HG02759 (cell line): ENCODE results near the gene KRTAP5-11.
"Not testable (repeated sequence)": the region's sequence is repeated elsewhere in the genome, so short reads cannot be mapped to it uniquely, and the experiment has no call there.

Source experiments
- ATAC-seq: cut with Tn5 transposase; IDR thresholded peaks from one replicate; pipeline ENCODE4 v1.9.1; 2021; ENCODE audit warnings: mild to moderate bottlenecking, moderate library complexity; ENCODE audit not compliant: unreplicated experiment

The KRTAP5-11 gene

GRCh38 chr11:71582969-71583368, 294 bp upstream of the KRTAP5-11 start:
- not testable (repeated sequence) for ATAC-seq

GRCh38 chr11:71581826-71582225, 849 bp downstream of the KRTAP5-11 start:
- ATAC-seq, result no peak

GRCh38 chr11:71580057-71581003, 2.3 kb downstream of the KRTAP5-11 start:
- no peak for ATAC-seq

- ATAC-seq, result not testable (repeated sequence)
Measured at GRCh38 chr11:71579513-71579912, 3.2 kb downstream of the KRTAP5-11 start.

GRCh38 chr11:71577469-71578004, 5.1 kb downstream of the KRTAP5-11 start:
- ATAC-seq, result no peak

GRCh38 chr11:71576688-71577465, 5.8 kb downstream of the KRTAP5-11 start:
- not testable (repeated sequence) for ATAC-seq

- ATAC-seq, result no peak
Measured at GRCh38 chr11:71575723-71576424, 6.8 kb downstream of the KRTAP5-11 start.

GRCh38 chr11:71574418-71574817, 8.3 kb downstream of the KRTAP5-11 start:
- no peak for ATAC-seq

- no peak for ATAC-seq
Measured at GRCh38 chr11:71572811-71573210, 9.9 kb downstream of the KRTAP5-11 start.

GRCh38 chr11:71571101-71571850, 11.4 kb downstream of the KRTAP5-11 start:
- not testable (repeated sequence) for ATAC-seq

GRCh38 chr11:71568704-71569349, 13.8 kb downstream of the KRTAP5-11 start:
- no peak for ATAC-seq

- not testable (repeated sequence) for ATAC-seq
Measured at GRCh38 chr11:71567633-71568032, 15.0 kb downstream of the KRTAP5-11 start.

GRCh38 chr11:71566626-71567599, 15.8 kb downstream of the KRTAP5-11 start:
- ATAC-seq, result not testable (repeated sequence)

GRCh38 chr11:71566081-71566620, 16.5 kb downstream of the KRTAP5-11 start:
- ATAC-seq, result no peak

GRCh38 chr11:71565263-71565662, 17.4 kb downstream of the KRTAP5-11 start, which contains the start of gene KRTAP5-10:
KRTAP5-10 (plus strand) TSS chr11:71565563; CDS start chr11:71565588, 25 bp downstream.
- no peak for ATAC-seq

- no peak for ATAC-seq
Measured at GRCh38 chr11:71564430-71564829, 18.2 kb downstream of the KRTAP5-11 start.

GRCh38 chr11:71563406-71563805, 19.3 kb downstream of the KRTAP5-11 start:
- ATAC-seq, result no peak

GRCh38 chr11:71562120-71562519, 20.6 kb downstream of the KRTAP5-11 start:
- no peak for ATAC-seq
